GM12873 (cell line): Measurements from ENCODE around the gene ALK.

Experiments used
- TF ChIP-seq, protein P1 (sequence below): IDR thresholded peaks from 2 replicates; pipeline ENCODE4 v1.5.1; 2012; ENCODE audit warnings: low read depth, mild to moderate bottlenecking, moderate library complexity, low read length, control low read depth; ENCODE audit not compliant: insufficient read depth; ENCODE audit errors: missing control alignments

ALK gene

DNA sequence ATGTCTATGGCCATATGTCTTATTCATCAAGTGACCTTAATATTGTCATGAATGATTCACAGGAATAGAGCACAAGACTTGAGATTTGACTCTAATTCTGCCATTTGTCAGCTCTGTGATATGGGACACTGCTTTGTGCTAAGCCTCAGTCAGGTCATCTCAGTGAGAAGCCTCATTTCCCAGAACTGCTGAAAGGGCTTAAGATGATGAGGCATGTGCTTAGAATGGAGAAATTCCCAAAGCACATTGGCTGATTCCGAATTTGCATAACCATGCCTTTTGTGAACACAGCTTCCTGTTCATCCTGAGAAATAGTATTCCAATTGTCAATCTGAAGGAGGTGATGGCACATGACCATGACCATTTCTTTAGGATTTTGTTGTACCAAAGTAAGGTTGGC is 218.1 kb downstream of the ALK start:
- TF ChIP-seq, protein P1, sequence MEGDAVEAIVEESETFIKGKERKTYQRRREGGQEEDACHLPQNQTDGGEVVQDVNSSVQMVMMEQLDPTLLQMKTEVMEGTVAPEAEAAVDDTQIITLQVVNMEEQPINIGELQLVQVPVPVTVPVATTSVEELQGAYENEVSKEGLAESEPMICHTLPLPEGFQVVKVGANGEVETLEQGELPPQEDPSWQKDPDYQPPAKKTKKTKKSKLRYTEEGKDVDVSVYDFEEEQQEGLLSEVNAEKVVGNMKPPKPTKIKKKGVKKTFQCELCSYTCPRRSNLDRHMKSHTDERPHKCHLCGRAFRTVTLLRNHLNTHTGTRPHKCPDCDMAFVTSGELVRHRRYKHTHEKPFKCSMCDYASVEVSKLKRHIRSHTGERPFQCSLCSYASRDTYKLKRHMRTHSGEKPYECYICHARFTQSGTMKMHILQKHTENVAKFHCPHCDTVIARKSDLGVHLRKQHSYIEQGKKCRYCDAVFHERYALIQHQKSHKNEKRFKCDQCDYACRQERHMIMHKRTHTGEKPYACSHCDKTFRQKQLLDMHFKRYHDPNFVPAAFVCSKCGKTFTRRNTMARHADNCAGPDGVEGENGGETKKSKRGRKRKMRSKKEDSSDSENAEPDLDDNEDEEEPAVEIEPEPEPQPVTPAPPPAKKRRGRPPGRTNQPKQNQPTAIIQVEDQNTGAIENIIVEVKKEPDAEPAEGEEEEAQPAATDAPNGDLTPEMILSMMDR = no peak

DNA sequence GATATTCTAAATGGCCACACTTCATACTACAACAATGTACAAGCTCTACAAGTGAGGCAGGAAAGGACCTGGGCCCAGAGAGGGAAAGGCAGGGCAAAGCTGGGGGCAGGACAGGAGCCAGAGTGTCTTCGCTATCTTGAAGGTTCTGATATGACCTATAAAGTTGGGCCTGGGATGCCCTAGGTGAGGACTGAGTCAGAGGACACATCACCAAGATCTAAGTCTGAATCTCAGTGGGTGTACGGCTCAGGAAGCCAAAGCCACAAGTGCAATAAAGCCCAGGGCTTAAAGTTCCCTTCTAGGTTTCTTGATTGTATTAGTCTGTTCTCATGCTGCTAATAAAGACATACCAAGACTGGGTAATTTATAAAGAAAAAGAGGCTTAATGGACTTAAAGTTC is 219.1 kb downstream of the ALK start:
- TF ChIP-seq, protein P1 = no peak

DNA sequence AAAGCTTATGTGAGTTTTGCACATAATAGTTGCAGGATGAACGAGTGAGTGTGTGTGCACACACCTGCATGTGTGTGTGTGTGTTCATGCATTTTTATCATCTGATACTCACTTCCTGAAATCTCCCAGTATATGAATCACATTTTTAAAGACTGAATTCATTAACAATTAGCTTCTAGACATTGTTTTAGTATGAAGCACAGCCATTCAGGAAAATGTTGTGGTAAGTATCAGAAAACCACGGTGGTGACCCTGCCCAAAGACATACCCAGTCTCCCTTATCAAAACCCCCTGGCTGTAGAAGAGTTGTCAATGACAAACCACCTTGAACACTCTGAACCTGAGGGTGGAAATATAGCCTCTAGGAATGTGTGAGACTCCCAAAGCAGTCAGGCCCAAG is 220.8 kb downstream of the ALK start:
- TF ChIP-seq, protein P1 = no peak

DNA sequence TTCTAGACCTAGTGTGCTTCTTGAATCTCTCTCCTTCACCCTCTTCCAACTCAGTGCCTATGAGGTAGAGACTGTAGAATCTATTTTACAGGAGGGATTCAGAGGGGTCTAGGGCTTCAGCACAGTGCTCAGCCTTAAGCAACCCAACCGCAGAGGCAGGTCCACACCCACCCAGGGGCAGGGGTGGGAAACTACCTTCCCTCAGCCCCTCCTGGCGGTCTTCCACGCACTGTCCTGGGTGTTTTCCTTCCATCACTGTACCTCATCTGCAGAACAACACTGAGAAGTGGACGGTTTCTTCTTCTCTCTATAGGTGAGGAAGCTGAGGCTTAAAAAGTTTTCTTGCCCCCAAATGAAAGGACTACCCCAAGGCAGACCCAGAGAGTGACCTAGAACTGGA is 222.3 kb downstream of the ALK start:
- TF ChIP-seq, protein P1 = no peak

DNA sequence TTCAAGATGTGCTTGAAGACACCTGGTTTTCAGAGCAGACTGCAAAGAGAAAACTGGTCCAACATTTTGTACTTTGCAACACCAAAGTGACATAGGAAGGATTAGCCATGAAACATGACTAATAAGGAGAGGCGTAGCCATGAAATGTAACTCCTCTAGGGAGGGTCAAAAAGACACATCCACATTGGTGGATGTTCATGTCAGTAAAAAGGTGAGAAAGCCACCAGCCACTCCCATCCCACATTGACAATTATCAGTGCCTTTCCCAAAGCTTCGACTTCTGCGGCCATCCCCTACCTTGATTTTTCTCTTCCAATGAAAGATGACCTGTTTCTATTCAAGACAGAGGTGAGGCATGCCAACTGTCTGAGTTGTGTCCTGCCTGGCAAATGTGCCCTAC is 223.2 kb downstream of the ALK start:
- TF ChIP-seq, protein P1 = no peak

DNA sequence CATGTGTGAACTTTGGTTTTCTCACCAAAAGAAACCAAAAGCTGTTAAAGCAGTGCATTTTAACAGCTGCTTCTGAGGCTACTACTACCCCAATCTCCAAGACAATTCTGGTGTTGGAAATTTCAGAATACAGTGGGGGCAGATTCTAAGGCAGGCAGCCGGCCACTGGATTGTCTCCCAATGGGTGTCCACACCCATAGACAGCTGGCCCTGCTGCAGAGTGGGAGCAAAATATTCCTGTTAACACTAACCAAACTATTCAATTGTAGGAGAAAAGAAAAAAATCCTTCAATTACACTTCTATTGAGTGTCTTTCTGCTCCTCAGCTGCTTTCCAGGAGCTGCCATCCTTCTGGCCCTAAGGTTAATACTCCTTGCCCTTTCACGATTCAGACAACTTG is 223.7 kb downstream of the ALK start:
- TF ChIP-seq, protein P1 = no peak

DNA sequence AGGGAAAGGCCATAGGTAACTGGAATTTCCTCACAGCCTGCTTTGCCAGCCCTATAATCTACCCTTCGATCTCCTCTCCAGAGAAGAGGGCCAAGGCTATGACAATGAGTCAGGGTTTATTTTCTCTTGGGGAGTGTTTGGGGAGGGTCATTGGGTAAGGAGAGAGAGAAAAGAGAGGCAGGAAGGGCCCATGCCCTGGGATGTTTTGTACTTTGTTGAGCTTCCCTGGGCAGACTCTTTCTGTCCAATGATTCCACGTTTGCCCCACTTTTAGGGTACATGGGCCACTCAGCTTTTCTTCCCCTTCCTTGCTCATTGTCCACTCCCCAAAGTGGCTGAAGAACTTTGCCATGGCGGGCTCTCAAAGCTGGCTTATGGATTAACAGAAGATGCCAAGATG is 224.2 kb downstream of the ALK start:
- TF ChIP-seq, protein P1 = no peak
